Measurements from ENCODE around the gene COL11A2. TPM values are rescaled to one million over a fixed set of nuclear protein-coding genes. Genes with fewer than 3 reads are reported as not detected.
"Not testable (repeated sequence)": the region's sequence is repeated elsewhere in the genome, so short reads cannot be mapped to it uniquely, and the experiment has no call there.

Gene COL11A2
- not detected for polyA plus RNA-seq

DNA sequence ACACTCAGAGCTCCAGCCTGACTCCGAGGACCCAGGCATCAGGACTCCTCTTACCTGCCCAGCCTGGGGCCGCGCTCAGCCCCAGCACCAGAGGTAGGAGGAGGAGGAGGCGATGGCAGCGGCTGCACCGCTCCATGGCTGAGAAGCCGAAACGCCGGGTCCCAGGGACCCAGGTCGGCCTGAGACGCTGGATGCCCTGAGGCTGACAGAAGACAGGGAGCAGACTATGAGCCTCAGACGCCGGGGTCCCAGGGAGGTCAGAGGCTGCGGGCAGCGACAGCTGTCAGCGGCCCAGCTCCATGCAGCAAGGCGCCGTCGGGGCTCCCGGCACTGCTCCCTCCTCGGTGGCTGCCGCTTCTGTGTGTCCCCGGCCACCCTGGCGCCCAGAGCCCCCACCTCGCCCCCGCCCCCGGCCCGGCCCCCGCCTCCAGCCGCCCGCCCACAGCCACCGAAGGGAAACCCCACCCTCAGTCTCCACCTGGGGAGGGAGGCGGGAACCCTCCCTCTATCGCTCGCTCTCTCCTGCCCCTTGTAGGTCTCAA is at the start of gene COL11A2:
Gene COL11A2, minus strand, starts transcription at position 363 of the 542 bp plus-strand sequence. Its CDS starts 227 bp downstream, at position 136.
- Mint-ChIP-seq H3K36me3 (peaks cover 4% of the 10 kb centered on the region), H3K27me3 (peaks cover 22% of the 10 kb centered on the region), H3K4me3 (peak within 1 kb of the TSS; percentile 57 to 91 (median 76)), H3K4me1 (peaks cover 0 to 7% (median 5%) of the 10 kb centered on the region in 3 donors), H3K27ac (peak within 1 kb of the TSS in 1 of 3 donors; percentile 39), H3K9me3 (no peaks in the 10 kb centered on the region)

GRCh38 chr6:33241968-33242367 is 49.7 kb upstream of the COL11A2 start:
- peaks cover 0 to 3% (median 0%) of the 10 kb centered on the region in 3 donors for H3K4me1 Mint-ChIP-seq
- no peak overlapping the region for H3K4me3 Mint-ChIP-seq
- H3K27me3 Mint-ChIP-seq = peaks cover 16% of the 10 kb centered on the region
- H3K27ac Mint-ChIP-seq = no peak overlapping the region
- H3K36me3 Mint-ChIP-seq = no peaks in the 10 kb centered on the region
- no peaks in the 10 kb centered on the region for H3K9me3 Mint-ChIP-seq

GRCh38 chr6:33237741-33238140 is 45.5 kb upstream of the COL11A2 start:
- no peak overlapping the region for H3K4me3 Mint-ChIP-seq
- H3K27ac Mint-ChIP-seq = no peak overlapping the region
- peaks cover 2% of the 10 kb centered on the region for H3K36me3 Mint-ChIP-seq
- H3K4me1 Mint-ChIP-seq = peaks cover 0 to 3% (median 0%) of the 10 kb centered on the region in 3 donors
- H3K27me3 Mint-ChIP-seq = peaks cover 22% of the 10 kb centered on the region
- no peaks in the 10 kb centered on the region for H3K9me3 Mint-ChIP-seq

DNA sequence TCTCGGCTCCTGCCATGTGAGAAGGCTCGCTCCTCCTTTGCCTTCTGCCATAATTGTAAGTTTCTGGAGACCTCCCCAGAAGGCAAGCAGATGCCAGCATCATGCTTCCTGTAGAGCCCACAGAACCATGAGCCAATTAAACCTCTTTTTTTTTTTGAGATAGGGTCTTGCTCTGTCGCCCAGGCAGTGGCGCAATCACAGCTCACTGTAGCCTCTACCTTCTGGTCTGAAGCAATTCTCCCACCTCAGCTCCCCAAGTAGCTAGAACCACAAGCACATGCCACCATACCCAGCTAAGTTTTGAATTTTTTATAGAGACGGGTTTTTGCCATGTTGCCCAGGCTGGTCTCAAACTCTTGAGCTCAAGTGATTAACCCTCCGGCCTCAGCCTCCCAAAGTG is 44.6 kb upstream of the COL11A2 start:
- Mint-ChIP-seq H3K4me1 (peaks cover 0 to 1% (median 0%) of the 10 kb centered on the region in 3 donors), H3K9me3 (no peaks in the 10 kb centered on the region), H3K4me3 (no peak overlapping the region), H3K27ac (no peak overlapping the region), H3K27me3 (peaks cover 20% of the 10 kb centered on the region), H3K36me3 (peaks cover 3% of the 10 kb centered on the region)

GRCh38 chr6:33236328-33236727 is 44.1 kb upstream of the COL11A2 start:
- no peak overlapping the region for H3K27ac Mint-ChIP-seq
- no peaks in the 10 kb centered on the region for H3K4me1 Mint-ChIP-seq
- no peak overlapping the region for H3K4me3 Mint-ChIP-seq
- H3K36me3 Mint-ChIP-seq = peaks cover 3% of the 10 kb centered on the region
- H3K9me3 Mint-ChIP-seq = no peaks in the 10 kb centered on the region
- H3K27me3 Mint-ChIP-seq = peaks cover 20% of the 10 kb centered on the region

- Mint-ChIP-seq H3K27me3 (peaks cover 20% of the 10 kb centered on the region), H3K4me3 (no peak overlapping the region), H3K36me3 (peaks cover 3% of the 10 kb centered on the region)
Observed at GRCh38 chr6:33235221-33235634, 43.0 kb upstream of the COL11A2 start.

GRCh38 chr6:33226503-33227120 is 34.3 kb upstream of the COL11A2 start:
- not testable (repeated sequence) for H3K36me3 Mint-ChIP-seq, H3K9me3 Mint-ChIP-seq, H3K4me1 Mint-ChIP-seq, H3K4me3 Mint-ChIP-seq, H3K27ac Mint-ChIP-seq
- H3K27me3 Mint-ChIP-seq = peaks cover 13% of the 10 kb centered on the region

More at GRCh38 chr6:33235221-33235634, 43.0 kb upstream of the COL11A2 start:
- Mint-ChIP-seq H3K4me1 (no peaks in the 10 kb centered on the region), H3K9me3 (no peaks in the 10 kb centered on the region), H3K27ac (no peak overlapping the region)

DNA sequence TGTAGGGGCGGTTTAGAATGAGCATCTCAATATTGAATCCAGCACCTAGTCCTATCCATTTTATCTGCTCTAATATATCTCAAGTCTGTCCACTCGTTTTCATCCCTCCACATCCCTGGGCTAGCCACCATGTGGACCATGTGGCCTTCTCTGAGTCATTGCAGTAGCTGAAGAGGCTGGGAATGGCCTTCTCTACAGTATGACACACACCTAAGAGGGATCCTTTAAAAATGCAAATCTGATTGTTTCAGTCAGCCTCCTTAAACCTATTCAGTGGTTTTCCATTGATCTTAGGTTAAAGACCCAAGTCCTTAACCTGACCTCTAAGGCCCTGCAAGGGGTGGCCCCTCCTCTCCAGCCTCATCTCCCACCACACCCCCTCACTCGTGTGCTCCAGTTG is 25.4 kb upstream of the COL11A2 start:
- Mint-ChIP-seq H3K27me3 (peaks cover 36% of the 10 kb centered on the region), H3K36me3 (no peaks in the 10 kb centered on the region), H3K4me3 (no peak overlapping the region), H3K27ac (no peak overlapping the region), H3K4me1 (peaks cover 4 to 8% (median 6%) of the 10 kb centered on the region in 3 donors), H3K9me3 (no peaks in the 10 kb centered on the region)

GRCh38 chr6:33217246-33217645 is 25.0 kb upstream of the COL11A2 start:
- Mint-ChIP-seq H3K4me3 (no peak overlapping the region), H3K4me1 (peaks cover 6 to 9% (median 9%) of the 10 kb centered on the region in 3 donors), H3K9me3 (no peaks in the 10 kb centered on the region), H3K27me3 (peaks cover 38% of the 10 kb centered on the region), H3K36me3 (no peaks in the 10 kb centered on the region), H3K27ac (no peak overlapping the region)

- Mint-ChIP-seq H3K4me3 (no peak overlapping the region), H3K36me3 (peaks cover 2% of the 10 kb centered on the region), H3K27ac (no peak overlapping the region), H3K27me3 (peaks cover 37% of the 10 kb centered on the region), H3K4me1 (peaks cover 6 to 9% (median 9%) of the 10 kb centered on the region in 3 donors), H3K9me3 (no peaks in the 10 kb centered on the region)
Observed at GRCh38 chr6:33216117-33216649, 23.9 kb upstream of the COL11A2 start.

DNA sequence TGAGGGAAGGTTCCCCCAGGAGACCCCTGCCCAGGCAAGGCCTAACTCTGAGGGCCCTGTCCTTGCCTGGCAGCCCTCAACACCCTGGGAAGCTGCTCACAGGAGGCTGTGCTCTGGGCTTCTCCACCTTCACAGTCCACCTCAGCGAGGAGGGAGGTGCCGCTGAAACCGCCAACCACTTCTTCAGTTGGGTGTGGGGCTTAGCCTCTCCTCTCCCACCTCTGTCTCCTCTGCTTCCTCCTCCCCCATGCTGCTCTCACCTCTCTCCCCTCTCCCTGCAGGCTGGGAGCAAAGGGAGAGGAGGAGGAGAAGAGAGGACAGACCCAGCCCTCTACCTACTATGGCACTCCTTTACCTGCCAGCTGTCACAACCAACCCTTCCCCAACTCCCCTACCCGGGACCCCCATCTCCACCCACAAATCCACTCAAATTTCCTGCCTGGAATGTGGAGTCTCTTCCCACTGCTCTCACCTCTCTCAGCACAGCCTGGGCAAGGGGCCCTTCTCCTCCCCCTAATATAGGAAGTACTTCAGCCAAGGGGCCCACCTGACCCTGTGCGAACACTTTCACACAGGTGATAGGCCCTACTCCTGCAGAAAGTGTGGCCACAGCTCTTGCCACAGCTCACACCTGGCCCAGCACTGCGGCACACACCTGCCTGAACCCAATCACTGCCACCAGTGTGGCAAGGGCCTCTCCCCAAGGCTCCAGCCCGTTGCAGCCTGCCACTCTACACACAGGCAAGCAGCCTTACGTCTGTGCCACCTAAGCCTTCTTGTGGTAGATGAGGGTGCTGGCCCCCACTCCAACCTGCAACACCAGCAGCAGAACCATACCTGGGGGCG is 23.2 kb upstream of the COL11A2 start:
- Mint-ChIP-seq H3K27me3 (peaks cover 36% of the 10 kb centered on the region), H3K27ac (no peak overlapping the region), H3K36me3 (peaks cover 4% of the 10 kb centered on the region), H3K4me3 (no peak overlapping the region), H3K9me3 (no peaks in the 10 kb centered on the region), H3K4me1 (peaks cover 6 to 9% (median 9%) of the 10 kb centered on the region in 3 donors)

GRCh38 chr6:33213989-33214335 is 21.7 kb upstream of the COL11A2 start:
- peak overlapping the region in 2 of 4 donors; percentile 55 to 85 for H3K4me3 Mint-ChIP-seq
- peaks cover 10 to 14% (median 14%) of the 10 kb centered on the region in 3 donors for H3K4me1 Mint-ChIP-seq
- H3K27me3 Mint-ChIP-seq = peaks cover 31% of the 10 kb centered on the region
- peak overlapping the region in 1 of 3 donors; percentile 22 for H3K27ac Mint-ChIP-seq
- H3K9me3 Mint-ChIP-seq = no peaks in the 10 kb centered on the region
- H3K36me3 Mint-ChIP-seq = peaks cover 6% of the 10 kb centered on the region

- H3K4me3 Mint-ChIP-seq = peak overlapping the region in 3 of 4 donors; percentile 55 to 85 (median 74)
- peak overlapping the region in 1 of 3 donors; percentile 88 for H3K27ac Mint-ChIP-seq
- peaks cover 6% of the 10 kb centered on the region for H3K36me3 Mint-ChIP-seq
- peaks cover 27% of the 10 kb centered on the region for H3K27me3 Mint-ChIP-seq
- H3K9me3 Mint-ChIP-seq = no peaks in the 10 kb centered on the region
- peaks cover 12 to 18% (median 16%) of the 10 kb centered on the region in 3 donors for H3K4me1 Mint-ChIP-seq
Observed at GRCh38 chr6:33213166-33213988, 21.1 kb upstream of the COL11A2 start.

GRCh38 chr6:33212857-33213165 is 20.5 kb upstream of the COL11A2 start:
- Mint-ChIP-seq H3K27me3 (peaks cover 21% of the 10 kb centered on the region), H3K27ac (peak overlapping the region in 1 of 3 donors; percentile 88), H3K4me3 (peak overlapping the region in 2 of 4 donors; percentile 64 to 69), H3K4me1 (peaks cover 13 to 18% (median 16%) of the 10 kb centered on the region in 3 donors), H3K9me3 (no peaks in the 10 kb centered on the region), H3K36me3 (peaks cover 6% of the 10 kb centered on the region)
